Activated T-cell treated with anti-CD3 and anti-CD28 coated beads, Interleukin-2, amount 50 U/mL, for 4 hours (primary cell): ENCODE data around the gene AP2S1. TPM values are rescaled to one million over a fixed set of nuclear protein-coding genes. Genes with fewer than 3 reads are reported as not detected.

ENCODE experiments used
- total RNA-seq, 3 donors: library from RNA; stranded (reverse); gene quantifications; one replicate each; pipeline ENCODE4 v1.2.1, GENCODE V29; 2021

AP2S1 gene
- total RNA-seq, 3 donors from 2014 or later = 106 to 130 (median 116) TPM

Other genes starting within 250 kb of the AP2S1 start
- 100 to 1,000 TPM; 237 to 257 (median 239) TPM for gene CALM3, start 249.5 kb downstream of the AP2S1 start, total RNA-seq
- gene PTGIR, start 225.8 kb downstream of the AP2S1 start, total RNA-seq = 1 to 10 TPM; 2.2 to 5.8 (median 4.3) TPM
- 1 to 10 TPM; 1.5 to 2.6 (median 2.4) TPM for gene GNG8, start 214.6 kb downstream of the AP2S1 start, total RNA-seq
- under 1 TPM; 0.50 to 0.71 (median 0.63) TPM for gene DACT3, start 189.7 kb downstream of the AP2S1 start, total RNA-seq
- gene PRKD2, start 133.7 kb downstream of the AP2S1 start, total RNA-seq = 10 to 100 TPM; 45.3 to 59.8 (median 58.1) TPM
- 10 to 100 TPM; 26.0 to 31.2 (median 28.9) TPM for gene FKRP, start 104.8 kb downstream of the AP2S1 start, total RNA-seq
- 10 to 100 TPM; 91.3 to 98.0 (median 96.7) TPM for gene STRN4, start 104.4 kb downstream of the AP2S1 start, total RNA-seq
- 100 to 1,000 TPM; 349 to 439 (median 369) TPM for gene SLC1A5, start 62.3 kb downstream of the AP2S1 start, total RNA-seq
- 10 to 100 TPM; 14.3 to 15.5 (median 14.3) TPM for gene ARHGAP35, start 10.2 kb upstream of the AP2S1 start, total RNA-seq
- gene NPAS1, start 169.0 kb upstream of the AP2S1 start, total RNA-seq = under 1 TPM in 1 of 3 donors, not detected in 2; 0.14 TPM
- 10 to 100 TPM; 57.1 to 61.6 (median 57.6) TPM for gene TMEM160, start 197.8 kb upstream of the AP2S1 start, total RNA-seq